ENCODE results near the gene MCF2L. TPM values are rescaled to one million over a fixed set of nuclear protein-coding genes. Genes with fewer than 3 reads are reported as not detected.

The MCF2L gene
- total and polyA plus RNA-seq, 2 experiments from 2014 or later = 4.8 to 25.6 TPM

GRCh38 chr13:113144255-113144629 is 175.2 kb downstream of the MCF2L start:
- H3K27me3 Mint-ChIP-seq (ENCODE audit: insufficient read depth, low read depth, poor library complexity) = no peaks in the 10 kb centered on the region
- Histone ChIP-seq H3K4me1 (ENCODE audit: insufficient read depth) (no peaks in the 10 kb centered on the region), H3K27ac (ENCODE audit: low read depth) (no peak overlapping the region), H3K9me2 (ENCODE audit: insufficient read depth) (no peaks in the 10 kb centered on the region), H3K4me2 (no peak overlapping the region), H3F3A (replicated peaks; ENCODE audit: low read depth) (no peaks in the 10 kb centered on the region), H2AFZ (no peak overlapping the region), H3K79me2 (replicated peaks; ENCODE audit: insufficient read depth) (no peaks in the 10 kb centered on the region), H4K20me1 (replicated peaks; ENCODE audit: insufficient read depth) (no peaks in the 10 kb centered on the region), H3K27me3 (ENCODE audit: insufficient read depth) (no peaks in the 10 kb centered on the region), H3K4me3 (no peak overlapping the region), H3K36me3 (ENCODE audit: insufficient read depth) (no peaks in the 10 kb centered on the region)
- H3K4me1 Mint-ChIP-seq = no peaks in the 10 kb centered on the region; the same call in 2 of the 3 replicates
- TF ChIP-seq EZH2 (IDR thresholded peaks at IDR 0.05; ENCODE audit: low read depth, unreplicated experiment) = no peak
- no peak for TF ChIP-seq CTCF (conservative IDR thresholded peaks at IDR 0.05; ENCODE audit: low read depth in 2 of 2)
- no peak for TF ChIP-seq JUNB (IDR thresholded peaks at IDR 0.05; ENCODE audit: unreplicated experiment)
- TF ChIP-seq ZNF331 (CRISPR knock-in tag; IDR thresholded peaks at IDR 0.05; ENCODE audit: low read depth) = no peak
- TF ChIP-seq EZH2phosphoT487 (IDR thresholded peaks at IDR 0.05; ENCODE audit: unreplicated experiment) = no peak
- DNase-seq (ENCODE audit: low spot score) = no peak
- H3K4me3 Mint-ChIP-seq = no peak overlapping the region
- no peak overlapping the region for H3K27ac Mint-ChIP-seq
- no peaks in the 10 kb centered on the region for H3K36me3 Mint-ChIP-seq (ENCODE audit: low read depth)
- peak; percentile 17 for ATAC-seq
- no peaks in the 10 kb centered on the region for H3K9me3 Mint-ChIP-seq

GRCh38 chr13:113145496-113145895 is 176.5 kb downstream of the MCF2L start:
- Histone ChIP-seq H3K4me3 (no peak overlapping the region), H2AFZ (no peak overlapping the region), H3K27me3 (ENCODE audit: insufficient read depth) (no peaks in the 10 kb centered on the region), H3F3A (replicated peaks; ENCODE audit: low read depth) (no peaks in the 10 kb centered on the region), H3K4me1 (ENCODE audit: insufficient read depth) (no peaks in the 10 kb centered on the region), H3K4me2 (no peak overlapping the region), H3K79me2 (replicated peaks; ENCODE audit: insufficient read depth) (no peaks in the 10 kb centered on the region), H3K36me3 (ENCODE audit: insufficient read depth) (no peaks in the 10 kb centered on the region), H4K20me1 (replicated peaks; ENCODE audit: insufficient read depth) (no peaks in the 10 kb centered on the region), H3K27ac (ENCODE audit: low read depth) (no peak overlapping the region), H3K9me2 (ENCODE audit: insufficient read depth) (no peaks in the 10 kb centered on the region)
- DNase-seq (ENCODE audit: low spot score) = no peak
- H3K9me3 Mint-ChIP-seq = no peaks in the 10 kb centered on the region
- H3K36me3 Mint-ChIP-seq (ENCODE audit: low read depth) = no peaks in the 10 kb centered on the region
- ATAC-seq = no peak
- no peaks in the 10 kb centered on the region for H3K27me3 Mint-ChIP-seq (ENCODE audit: insufficient read depth, low read depth, poor library complexity)
- H3K4me1 Mint-ChIP-seq = no peaks in the 10 kb centered on the region; the same call in 2 of the 3 replicates
- TF ChIP-seq CTCF (conservative IDR thresholded peaks at IDR 0.05; ENCODE audit: low read depth in 2 of 2) (no peak), EZH2 (IDR thresholded peaks at IDR 0.05; ENCODE audit: low read depth, unreplicated experiment) (no peak), REST (IDR thresholded peaks at IDR 0.05; ENCODE audit: unreplicated experiment) (no peak), ZNF114 (CRISPR knock-in tag; IDR thresholded peaks at IDR 0.05) (no peak), STAT1 (IDR thresholded peaks at IDR 0.05; ENCODE audit: unreplicated experiment) (no peak), POLR2AphosphoS5 (IDR thresholded peaks at IDR 0.05; ENCODE audit: low read depth) (no peak)
- H3K4me3 Mint-ChIP-seq = no peak overlapping the region
- no peak overlapping the region for H3K27ac Mint-ChIP-seq
